ENCODE results near the gene IFIT1.

DNA sequence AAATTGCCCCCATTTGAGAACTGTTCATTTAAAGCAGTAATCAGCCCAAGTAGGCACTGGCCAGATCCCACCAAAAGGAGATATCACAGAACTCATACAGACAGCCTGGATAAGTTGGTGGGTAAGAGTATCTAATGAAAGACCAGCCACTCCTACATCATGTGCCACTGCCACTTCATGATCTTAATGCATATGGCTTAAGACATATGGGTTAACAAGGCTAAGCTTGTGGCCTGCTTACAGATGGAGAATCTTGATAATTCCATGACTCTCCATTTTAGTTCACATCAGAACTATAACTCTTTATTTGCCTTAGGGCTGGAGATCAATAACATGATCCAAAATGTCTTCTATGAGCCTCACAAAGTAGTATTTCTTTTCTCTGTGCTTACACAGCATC is 21.3 kb upstream of the IFIT1 start:
- TF ChIP-seq ZNF565 (CRISPR knock-in tag; conservative IDR thresholded peaks at IDR 0.05; ENCODE audit: low read depth): no peak
- no peak for TF ChIP-seq ZC3H10 (CRISPR knock-in tag; IDR thresholded peaks at IDR 0.05)
- TF ChIP-seq RARB (CRISPR knock-in tag; IDR thresholded peaks at IDR 0.05): no peak
- no peak for TF ChIP-seq ZFP30 (CRISPR knock-in tag; IDR thresholded peaks at IDR 0.05)
- no peak for TF ChIP-seq ZFP3 (CRISPR knock-in tag; IDR thresholded peaks at IDR 0.05)
- no peak for TF ChIP-seq BACH2 (CRISPR knock-in tag; IDR thresholded peaks at IDR 0.05; ENCODE audit: borderline replicate concordance)
- no peak for TF ChIP-seq PPARA (CRISPR knock-in tag; IDR thresholded peaks at IDR 0.05; ENCODE audit: borderline replicate concordance)
- TF ChIP-seq, protein P1, sequence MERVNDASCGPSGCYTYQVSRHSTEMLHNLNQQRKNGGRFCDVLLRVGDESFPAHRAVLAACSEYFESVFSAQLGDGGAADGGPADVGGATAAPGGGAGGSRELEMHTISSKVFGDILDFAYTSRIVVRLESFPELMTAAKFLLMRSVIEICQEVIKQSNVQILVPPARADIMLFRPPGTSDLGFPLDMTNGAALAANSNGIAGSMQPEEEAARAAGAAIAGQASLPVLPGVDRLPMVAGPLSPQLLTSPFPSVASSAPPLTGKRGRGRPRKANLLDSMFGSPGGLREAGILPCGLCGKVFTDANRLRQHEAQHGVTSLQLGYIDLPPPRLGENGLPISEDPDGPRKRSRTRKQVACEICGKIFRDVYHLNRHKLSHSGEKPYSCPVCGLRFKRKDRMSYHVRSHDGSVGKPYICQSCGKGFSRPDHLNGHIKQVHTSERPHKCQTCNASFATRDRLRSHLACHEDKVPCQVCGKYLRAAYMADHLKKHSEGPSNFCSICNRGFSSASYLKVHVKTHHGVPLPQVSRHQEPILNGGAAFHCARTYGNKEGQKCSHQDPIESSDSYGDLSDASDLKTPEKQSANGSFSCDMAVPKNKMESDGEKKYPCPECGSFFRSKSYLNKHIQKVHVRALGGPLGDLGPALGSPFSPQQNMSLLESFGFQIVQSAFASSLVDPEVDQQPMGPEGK (CRISPR knock-in tag; IDR thresholded peaks at IDR 0.05; ENCODE audit: borderline replicate concordance): no peak
- TF ChIP-seq TCF4 (CRISPR knock-in tag; IDR thresholded peaks at IDR 0.05; ENCODE audit: borderline replicate concordance): no peak
- no peak for TF ChIP-seq TOX (CRISPR knock-in tag; IDR thresholded peaks at IDR 0.05; ENCODE audit: borderline replicate concordance)
- no peak for TF ChIP-seq ARNTL (CRISPR knock-in tag; IDR thresholded peaks at IDR 0.05; ENCODE audit: borderline replicate concordance, low read depth)
- TF ChIP-seq, protein P2, sequence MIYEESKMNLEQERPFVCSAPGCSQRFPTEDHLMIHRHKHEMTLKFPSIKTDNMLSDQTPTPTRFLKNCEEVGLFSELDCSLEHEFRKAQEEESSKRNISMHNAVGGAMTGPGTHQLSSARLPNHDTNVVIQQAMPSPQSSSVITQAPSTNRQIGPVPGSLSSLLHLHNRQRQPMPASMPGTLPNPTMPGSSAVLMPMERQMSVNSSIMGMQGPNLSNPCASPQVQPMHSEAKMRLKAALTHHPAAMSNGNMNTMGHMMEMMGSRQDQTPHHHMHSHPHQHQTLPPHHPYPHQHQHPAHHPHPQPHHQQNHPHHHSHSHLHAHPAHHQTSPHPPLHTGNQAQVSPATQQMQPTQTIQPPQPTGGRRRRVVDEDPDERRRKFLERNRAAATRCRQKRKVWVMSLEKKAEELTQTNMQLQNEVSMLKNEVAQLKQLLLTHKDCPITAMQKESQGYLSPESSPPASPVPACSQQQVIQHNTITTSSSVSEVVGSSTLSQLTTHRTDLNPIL (CRISPR knock-in tag; IDR thresholded peaks at IDR 0.05; ENCODE audit: low read depth): no peak
- TF ChIP-seq, protein P3, sequence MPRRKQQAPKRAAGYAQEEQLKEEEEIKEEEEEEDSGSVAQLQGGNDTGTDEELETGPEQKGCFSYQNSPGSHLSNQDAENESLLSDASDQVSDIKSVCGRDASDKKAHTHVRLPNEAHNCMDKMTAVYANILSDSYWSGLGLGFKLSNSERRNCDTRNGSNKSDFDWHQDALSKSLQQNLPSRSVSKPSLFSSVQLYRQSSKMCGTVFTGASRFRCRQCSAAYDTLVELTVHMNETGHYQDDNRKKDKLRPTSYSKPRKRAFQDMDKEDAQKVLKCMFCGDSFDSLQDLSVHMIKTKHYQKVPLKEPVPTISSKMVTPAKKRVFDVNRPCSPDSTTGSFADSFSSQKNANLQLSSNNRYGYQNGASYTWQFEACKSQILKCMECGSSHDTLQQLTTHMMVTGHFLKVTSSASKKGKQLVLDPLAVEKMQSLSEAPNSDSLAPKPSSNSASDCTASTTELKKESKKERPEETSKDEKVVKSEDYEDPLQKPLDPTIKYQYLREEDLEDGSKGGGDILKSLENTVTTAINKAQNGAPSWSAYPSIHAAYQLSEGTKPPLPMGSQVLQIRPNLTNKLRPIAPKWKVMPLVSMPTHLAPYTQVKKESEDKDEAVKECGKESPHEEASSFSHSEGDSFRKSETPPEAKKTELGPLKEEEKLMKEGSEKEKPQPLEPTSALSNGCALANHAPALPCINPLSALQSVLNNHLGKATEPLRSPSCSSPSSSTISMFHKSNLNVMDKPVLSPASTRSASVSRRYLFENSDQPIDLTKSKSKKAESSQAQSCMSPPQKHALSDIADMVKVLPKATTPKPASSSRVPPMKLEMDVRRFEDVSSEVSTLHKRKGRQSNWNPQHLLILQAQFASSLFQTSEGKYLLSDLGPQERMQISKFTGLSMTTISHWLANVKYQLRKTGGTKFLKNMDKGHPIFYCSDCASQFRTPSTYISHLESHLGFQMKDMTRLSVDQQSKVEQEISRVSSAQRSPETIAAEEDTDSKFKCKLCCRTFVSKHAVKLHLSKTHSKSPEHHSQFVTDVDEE (CRISPR knock-in tag; IDR thresholded peaks at IDR 0.05): no peak
- TF ChIP-seq ESRRG (CRISPR knock-in tag; IDR thresholded peaks at IDR 0.05): no peak

Data from SK-N-SH treated with all-trans-retinoic acid at 6 μM for 48 hours (cell line).